Activated CD4-positive, alpha-beta T cell treated with anti-CD3 and anti-CD28 coated beads, Interleukin-2, amount 10 ng/mL, durations not matched to agents 24 days and 14 days (primary cell): ENCODE data around the gene AP5S1. TPM values are rescaled to one million over a fixed set of nuclear protein-coding genes. Genes with fewer than 3 reads are reported as not detected.
"Not testable (repeated sequence)": the region's sequence is repeated elsewhere in the genome, so short reads cannot be mapped to it uniquely, and the experiment has no call there.

Source experiments
- DNase-seq: peaks from one replicate; pipeline ENCODE4 v3.0.0; 2022
- H3K27ac Mint-ChIP-seq: one replicate; pipeline ENCODE4 v1.8.0; 2022; ENCODE audit warnings: mild to moderate bottlenecking, mixed read lengths
- H3K27me3 Mint-ChIP-seq: one replicate; pipeline ENCODE4 v1.8.0; 2022; ENCODE audit warnings: mixed read lengths
- H3K36me3 Mint-ChIP-seq: one replicate; pipeline ENCODE4 v1.8.0; 2022; ENCODE audit warnings: low read depth, mild to moderate bottlenecking, mixed read lengths
- H3K4me1 Mint-ChIP-seq: one replicate; pipeline ENCODE4 v1.8.0; 2021; ENCODE audit warnings: mixed read lengths
- H3K4me3 Mint-ChIP-seq: one replicate; pipeline ENCODE4 v1.8.0; 2022; ENCODE audit warnings: mild to moderate bottlenecking, moderate library complexity, mixed read lengths
- H3K9me3 Mint-ChIP-seq: one replicate; pipeline ENCODE4 v1.8.0; 2021; ENCODE audit warnings: mixed read lengths
- intact Hi-C: fragments of 100-400 bp; cut with micrococcal nuclease; formaldehyde crosslinking; loops from one replicate; pipeline ENCODE4 v1.15.1; 2023
- total RNA-seq: library from RNA; stranded (reverse); gene quantifications from 2 replicates; pipeline ENCODE4 v1.2.3, GENCODE V29; 2022

Gene AP5S1
- total RNA-seq, 1 donor from 2014 or later, result 13.5 TPM

DNA sequence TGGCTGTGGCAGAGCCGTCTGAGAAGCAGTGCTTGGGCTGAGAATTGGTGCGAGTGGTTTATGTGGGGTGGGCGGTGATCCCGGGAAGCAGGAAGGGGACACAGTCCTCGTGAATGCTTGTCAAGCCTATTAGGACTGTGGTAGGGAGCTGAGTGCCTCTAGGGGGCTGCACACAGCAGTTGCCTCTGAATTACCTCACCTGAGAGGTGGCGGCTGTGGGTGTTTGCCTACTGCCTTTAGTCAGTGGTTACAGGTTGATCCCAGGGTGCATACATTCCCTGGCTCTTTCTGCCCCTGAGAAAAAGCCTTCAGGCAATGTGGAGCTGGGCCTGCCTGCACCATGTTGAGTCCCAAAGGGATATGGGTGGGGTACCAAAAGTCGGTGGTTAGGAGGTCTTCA, 5.2 kb downstream of the AP5S1 start:
- peaks cover 9% of the 10 kb centered on the region for H3K4me1 Mint-ChIP-seq
- no peak overlapping the region for H3K4me3 Mint-ChIP-seq
- intact Hi-C loops, result no loop called here
- no peaks in the 10 kb centered on the region for H3K27me3 Mint-ChIP-seq
- H3K9me3 Mint-ChIP-seq, result no peaks in the 10 kb centered on the region
- DNase-seq, result no peak
- no peak overlapping the region for H3K27ac Mint-ChIP-seq
- H3K36me3 Mint-ChIP-seq, result peaks cover 15% of the 10 kb centered on the region

DNA sequence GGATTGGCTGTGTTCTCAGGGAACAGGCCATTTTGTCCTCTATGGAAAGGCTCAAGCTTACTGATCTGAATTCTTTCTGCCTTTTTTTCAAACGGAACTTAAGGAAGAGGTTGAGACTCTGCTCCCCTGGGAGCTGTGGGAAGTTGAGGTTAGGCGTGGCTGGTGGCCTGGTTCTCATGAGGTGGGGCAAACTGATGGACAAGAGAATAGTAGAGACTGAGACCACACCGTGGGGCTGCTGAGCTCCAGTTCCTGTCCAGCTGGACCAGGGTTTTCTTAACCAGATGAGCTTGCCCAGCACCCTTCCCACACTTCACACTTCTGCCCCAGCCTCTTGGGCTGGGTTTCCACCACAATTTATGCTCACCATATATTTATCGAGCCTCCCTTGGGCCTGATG, 6.1 kb downstream of the AP5S1 start:
- no peaks in the 10 kb centered on the region for H3K9me3 Mint-ChIP-seq
- intact Hi-C loops, result no loop called here
- H3K36me3 Mint-ChIP-seq, result peaks cover 15% of the 10 kb centered on the region
- H3K27me3 Mint-ChIP-seq, result no peaks in the 10 kb centered on the region
- peaks cover 6% of the 10 kb centered on the region for H3K4me1 Mint-ChIP-seq
- H3K27ac Mint-ChIP-seq, result no peak overlapping the region
- H3K4me3 Mint-ChIP-seq, result no peak overlapping the region
- no peak for DNase-seq

DNA sequence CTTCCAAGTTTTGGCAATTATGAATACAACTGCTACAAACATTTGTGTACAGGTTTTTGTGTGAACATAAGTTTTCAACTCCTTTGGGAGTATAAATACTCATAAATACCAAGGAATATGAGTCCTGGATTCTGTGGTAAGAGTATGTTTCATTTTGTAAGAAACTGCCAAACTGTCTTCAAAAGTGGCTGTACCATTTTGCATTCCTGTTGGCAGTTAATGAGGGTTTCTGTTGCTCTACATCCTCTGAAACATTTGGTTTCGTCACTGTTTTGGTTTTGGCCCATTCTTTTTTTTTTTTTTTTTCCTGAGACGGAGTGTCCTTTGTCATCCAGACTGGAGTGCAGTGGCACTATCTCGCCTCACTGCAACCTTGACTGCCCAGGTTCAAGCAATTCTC, 8.5 kb downstream of the AP5S1 start:
- no peaks in the 10 kb centered on the region for H3K4me1 Mint-ChIP-seq
- no peaks in the 10 kb centered on the region for H3K27me3 Mint-ChIP-seq
- H3K9me3 Mint-ChIP-seq, result no peaks in the 10 kb centered on the region
- H3K27ac Mint-ChIP-seq, result no peak overlapping the region
- peaks cover 4% of the 10 kb centered on the region for H3K36me3 Mint-ChIP-seq
- H3K4me3 Mint-ChIP-seq, result no peak overlapping the region
- intact Hi-C loops, result no loop called here
- DNase-seq, result no peak

DNA sequence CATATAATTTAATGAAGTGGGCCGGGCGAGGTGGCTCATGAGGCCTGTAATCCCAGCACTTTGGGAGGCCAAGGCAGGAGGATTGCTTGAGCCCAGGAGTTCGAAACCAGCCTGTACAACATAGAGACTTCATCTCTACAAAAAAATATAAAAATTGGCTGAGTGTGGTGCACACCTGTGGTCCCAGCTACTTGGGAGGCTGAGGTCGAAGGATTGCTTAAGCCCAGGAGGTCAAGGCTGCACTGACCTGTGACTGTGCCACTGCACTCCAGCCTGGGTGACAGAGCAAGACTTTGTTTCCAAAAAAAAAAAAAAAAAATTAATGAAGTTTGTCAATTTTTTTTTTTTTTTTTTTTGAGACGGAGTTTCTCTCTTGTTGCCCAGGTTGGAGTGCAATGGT, 9.5 kb downstream of the AP5S1 start:
- H3K36me3 Mint-ChIP-seq, H3K4me1 Mint-ChIP-seq, H3K27me3 Mint-ChIP-seq, DNase-seq, intact Hi-C loops, H3K9me3 Mint-ChIP-seq, H3K4me3 Mint-ChIP-seq, H3K27ac Mint-ChIP-seq: not testable (repeated sequence)

DNA sequence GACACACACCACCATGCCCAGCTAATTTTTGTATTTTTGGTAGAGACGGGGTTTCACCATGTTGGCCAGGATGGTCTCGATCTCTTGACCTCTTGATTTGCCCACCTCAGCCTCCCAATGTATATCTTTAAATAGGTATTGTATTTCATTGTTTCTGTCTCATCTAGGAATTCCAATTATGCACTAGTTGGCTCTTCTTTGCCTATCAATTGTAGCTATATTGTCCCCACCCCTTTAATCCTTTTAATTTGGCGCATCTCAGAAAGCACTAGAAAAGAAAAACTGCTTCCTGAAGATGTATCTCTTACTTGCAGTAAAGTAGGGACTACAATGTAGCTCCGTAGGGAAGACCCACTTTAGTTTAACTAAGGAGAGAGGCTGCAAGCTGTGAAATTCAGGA, 15.8 kb downstream of the AP5S1 start:
- Mint-ChIP-seq H3K4me1 (peaks cover 14% of the 10 kb centered on the region), H3K36me3 (no peaks in the 10 kb centered on the region), H3K27ac (no peak overlapping the region), H3K9me3 (no peaks in the 10 kb centered on the region), H3K4me3 (no peak overlapping the region), H3K27me3 (no peaks in the 10 kb centered on the region)
- no peak for DNase-seq
- intact Hi-C loops, result no loop called here

DNA sequence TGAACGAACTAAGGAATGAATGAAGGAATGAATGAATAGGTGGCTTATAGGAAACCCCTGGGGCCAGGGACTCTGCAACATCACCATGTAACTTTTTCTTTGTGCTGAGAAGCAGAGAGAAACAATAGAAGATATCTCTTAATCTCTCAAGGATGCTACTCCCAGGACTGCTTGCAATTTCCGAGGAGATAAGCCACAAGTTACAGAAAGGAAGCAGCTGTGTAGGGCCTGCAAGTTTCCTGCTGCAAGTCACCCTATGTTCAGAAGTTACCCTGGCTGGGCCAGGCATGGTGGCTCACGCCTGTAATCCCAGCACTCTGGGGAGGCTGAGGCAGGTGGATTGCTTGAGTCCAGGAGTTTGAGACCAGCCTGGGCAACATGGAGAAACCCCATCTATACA, 19.0 kb downstream of the AP5S1 start:
- H3K4me1 Mint-ChIP-seq, result peaks cover 14% of the 10 kb centered on the region
- no peak overlapping the region for H3K27ac Mint-ChIP-seq
- intact Hi-C loops, result no loop called here
- no peaks in the 10 kb centered on the region for H3K9me3 Mint-ChIP-seq
- no peaks in the 10 kb centered on the region for H3K36me3 Mint-ChIP-seq
- DNase-seq, result peak; percentile 67
- H3K4me3 Mint-ChIP-seq, result no peak overlapping the region
- H3K27me3 Mint-ChIP-seq, result no peaks in the 10 kb centered on the region

DNA sequence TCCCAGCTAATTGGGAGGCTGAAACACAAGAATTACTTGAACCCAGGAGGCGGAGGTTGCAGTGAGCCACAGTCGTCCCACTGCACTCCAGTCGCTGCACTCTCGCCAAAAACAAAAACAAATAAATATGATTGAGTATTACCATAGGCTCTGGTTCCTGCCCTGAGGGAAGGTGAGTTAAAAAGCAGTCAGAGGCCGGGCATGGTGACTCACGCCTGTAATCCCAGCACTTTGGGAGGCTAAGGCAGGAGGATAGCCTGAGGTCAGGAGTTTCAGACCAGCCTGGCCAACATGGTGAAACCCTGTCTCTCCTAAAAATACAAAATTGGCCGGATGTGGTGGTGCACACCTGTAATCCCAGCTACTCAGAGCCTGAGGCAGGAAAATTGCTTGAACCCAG, 19.9 kb downstream of the AP5S1 start:
- H3K27me3 Mint-ChIP-seq, intact Hi-C loops, DNase-seq, H3K36me3 Mint-ChIP-seq, H3K4me3 Mint-ChIP-seq, H3K9me3 Mint-ChIP-seq, H3K27ac Mint-ChIP-seq: not testable (repeated sequence)
- H3K4me1 Mint-ChIP-seq, result peaks cover 14% of the 10 kb centered on the region

DNA sequence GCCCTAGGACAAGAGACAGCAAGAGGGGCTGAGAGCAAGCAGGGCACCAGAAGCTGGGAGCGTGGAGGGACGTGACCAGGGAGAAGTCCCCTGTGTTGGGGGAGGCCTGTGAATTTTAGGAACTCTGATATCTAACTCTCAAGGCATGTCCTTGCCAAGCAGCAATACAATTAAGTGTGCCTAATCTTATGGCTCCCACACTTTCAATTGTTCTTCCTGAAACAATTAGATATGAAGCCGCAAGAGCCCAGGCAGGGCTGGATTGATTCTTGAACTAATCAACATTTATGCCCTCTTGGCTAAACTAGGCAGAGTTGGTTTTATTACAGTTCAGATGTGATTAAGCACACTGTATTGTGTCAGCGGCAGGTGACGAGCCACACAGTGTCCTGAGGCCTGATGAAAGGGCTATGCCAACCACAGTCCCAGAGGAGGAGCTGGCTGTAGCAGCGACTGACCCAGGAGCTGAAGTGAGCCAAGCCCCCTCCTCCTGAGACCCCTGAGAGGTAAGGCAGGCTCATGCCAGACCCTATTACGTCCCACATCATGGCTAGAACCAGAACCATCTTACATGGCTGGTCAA, 22.1 kb downstream of the AP5S1 start:
- intact Hi-C loops, result no loop called here
- H3K9me3 Mint-ChIP-seq, result no peaks in the 10 kb centered on the region
- DNase-seq, result no peak

DNA sequence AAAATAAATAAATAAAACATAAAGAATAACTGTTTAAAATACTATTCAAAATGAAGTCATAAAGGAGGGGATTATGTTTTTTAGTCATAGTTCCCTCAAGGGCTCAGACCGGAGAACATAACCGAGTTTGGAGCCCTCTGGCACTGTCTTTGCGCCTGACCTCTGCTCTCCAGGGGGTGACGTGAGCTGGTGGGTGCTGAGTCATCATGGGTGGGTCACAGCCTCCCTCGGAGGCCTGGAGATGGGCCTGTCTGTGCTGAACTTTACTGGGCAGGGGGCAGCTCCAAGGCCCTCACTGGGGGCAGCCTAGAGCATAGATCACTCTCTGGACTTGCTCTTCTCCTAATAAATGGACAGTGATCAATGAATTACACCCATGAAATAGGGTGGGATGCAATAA, 23.1 kb downstream of the AP5S1 start:
- DNase-seq, result no peak
- intact Hi-C loops, result no loop called here
- Mint-ChIP-seq H3K4me3 (no peak overlapping the region), H3K27ac (no peak overlapping the region), H3K9me3 (no peaks in the 10 kb centered on the region), H3K4me1 (peaks cover 27% of the 10 kb centered on the region), H3K36me3 (peaks cover 2% of the 10 kb centered on the region), H3K27me3 (no peaks in the 10 kb centered on the region)

More for the DNA sequence above, 22.1 kb downstream of the AP5S1 start:
- Mint-ChIP-seq H3K4me1 (peaks cover 21% of the 10 kb centered on the region), H3K27me3 (no peaks in the 10 kb centered on the region), H3K27ac (no peak overlapping the region), H3K4me3 (no peak overlapping the region), H3K36me3 (no peaks in the 10 kb centered on the region)

DNA sequence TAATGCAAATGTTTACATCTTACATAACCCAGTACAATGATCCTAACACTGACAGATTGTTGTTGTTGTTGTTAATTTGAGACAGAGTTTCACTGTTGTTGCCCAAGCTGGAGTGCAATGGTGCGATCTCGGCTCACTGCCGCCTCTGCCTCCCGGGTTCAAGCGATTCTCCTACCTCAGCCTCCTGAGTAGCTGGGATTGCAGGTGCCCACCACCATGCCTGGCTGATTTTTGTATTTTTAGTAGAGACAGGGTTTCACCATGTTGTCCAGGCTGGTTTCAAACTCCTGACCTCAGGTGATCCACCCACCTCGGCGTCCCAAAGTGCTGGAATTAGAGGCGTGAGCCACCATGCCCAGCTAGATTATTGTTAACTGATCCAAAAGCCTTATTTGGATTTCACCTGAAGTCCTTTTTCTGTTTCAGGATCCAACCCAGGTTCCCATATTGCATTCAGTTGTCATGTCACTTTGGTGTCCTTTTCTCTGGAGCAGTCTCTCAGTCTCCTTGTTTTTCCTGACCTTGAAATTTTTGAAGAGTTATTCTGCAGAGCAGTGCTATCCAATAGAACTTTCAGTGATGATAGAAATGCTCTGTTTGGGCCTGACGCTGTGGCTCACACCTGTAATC, 23.8 kb downstream of the AP5S1 start:
- intact Hi-C loops, H3K27me3 Mint-ChIP-seq, H3K36me3 Mint-ChIP-seq, H3K9me3 Mint-ChIP-seq, H3K4me3 Mint-ChIP-seq, DNase-seq, H3K27ac Mint-ChIP-seq: not testable (repeated sequence)
- H3K4me1 Mint-ChIP-seq, result peaks cover 28% of the 10 kb centered on the region

DNA sequence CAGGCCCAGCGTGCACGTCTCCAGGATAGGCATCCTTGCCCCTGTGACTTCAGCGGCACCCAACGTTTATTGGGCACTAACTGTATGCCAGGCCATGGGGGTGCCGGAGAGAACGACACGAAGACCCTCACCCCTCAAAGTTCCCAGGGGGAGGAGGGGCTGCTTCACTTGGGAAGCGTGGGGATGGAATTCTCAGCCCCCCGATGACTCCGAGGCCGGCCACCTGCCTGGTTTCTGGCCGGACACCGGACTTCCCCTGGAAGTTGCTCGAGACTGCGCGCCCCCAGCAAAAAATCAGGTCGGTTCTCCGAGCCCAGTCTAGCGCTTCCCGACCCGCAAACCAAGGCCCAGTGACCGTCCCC, 26.0 kb downstream of the AP5S1 start:
- no peak for DNase-seq
- Mint-ChIP-seq H3K9me3 (no peaks in the 10 kb centered on the region), H3K4me1 (peaks cover 21% of the 10 kb centered on the region), H3K27ac (peak overlapping the region; percentile 90), H3K27me3 (no peaks in the 10 kb centered on the region), H3K4me3 (peak overlapping the region; percentile 92), H3K36me3 (peaks cover 9% of the 10 kb centered on the region)
- intact Hi-C loops, result loop anchor here (1.0 to 2.0 kb wide), 2 partner anchors 26 to 50 kb away; partner anchors contain the start of genes AP5S1 and CDC25B

DNA sequence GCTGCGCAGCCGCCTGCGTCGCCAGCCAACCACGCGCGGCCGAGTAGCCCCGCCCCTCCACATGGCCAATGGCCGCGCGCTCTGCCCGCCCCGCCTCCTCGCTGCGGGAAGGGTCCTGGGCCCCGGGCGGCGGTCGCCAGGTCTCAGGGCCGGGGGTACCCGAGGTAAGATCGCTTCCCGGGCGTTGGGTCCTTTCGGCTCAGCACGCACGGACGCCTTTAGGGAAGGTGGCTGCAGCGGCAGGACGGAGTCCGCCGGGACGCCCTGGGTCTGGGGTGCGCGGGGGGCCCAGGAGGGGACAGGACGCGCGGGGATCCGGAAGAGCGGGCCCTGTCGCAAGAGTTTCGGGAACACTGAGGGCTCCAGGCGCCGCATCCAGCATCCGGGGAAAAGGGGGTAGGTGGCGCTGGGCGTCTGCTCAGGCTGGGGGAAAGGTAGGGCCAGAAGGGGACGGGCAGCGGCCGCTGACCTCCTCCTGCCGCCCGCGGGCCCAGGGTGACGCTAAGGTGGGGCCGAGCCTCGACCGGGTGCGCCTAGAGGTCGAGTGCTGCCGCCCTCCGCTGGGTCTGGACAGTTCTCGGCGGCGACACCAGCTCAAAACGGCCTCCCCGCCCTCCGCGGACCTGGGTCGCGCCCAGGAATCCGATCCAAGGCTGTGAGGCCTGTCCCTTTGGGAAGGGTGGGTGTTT, 26.5 kb downstream of the AP5S1 start, which contains the start of gene MAVS:
Gene MAVS (plus strand): TSS at position 95 of the 689 bp plus-strand sequence. CDS start 7,791 bp downstream, outside the sequence.
- Mint-ChIP-seq H3K9me3 (no peaks in the 10 kb centered on the region), H3K36me3 (peaks cover 9% of the 10 kb centered on the region), H3K4me1 (peaks cover 21% of the 10 kb centered on the region), H3K4me3 (peak within 1 kb of the TSS; percentile 92), H3K27ac (peak within 1 kb of the TSS; percentile 90), H3K27me3 (no peaks in the 10 kb centered on the region)
- intact Hi-C loops, result loop anchor here (1.0 to 2.0 kb wide), 3 partner anchors 27 to 79 kb away; partner anchors contain the start of genes AP5S1 and CDC25B
- peak; percentile 97 for DNase-seq

DNA sequence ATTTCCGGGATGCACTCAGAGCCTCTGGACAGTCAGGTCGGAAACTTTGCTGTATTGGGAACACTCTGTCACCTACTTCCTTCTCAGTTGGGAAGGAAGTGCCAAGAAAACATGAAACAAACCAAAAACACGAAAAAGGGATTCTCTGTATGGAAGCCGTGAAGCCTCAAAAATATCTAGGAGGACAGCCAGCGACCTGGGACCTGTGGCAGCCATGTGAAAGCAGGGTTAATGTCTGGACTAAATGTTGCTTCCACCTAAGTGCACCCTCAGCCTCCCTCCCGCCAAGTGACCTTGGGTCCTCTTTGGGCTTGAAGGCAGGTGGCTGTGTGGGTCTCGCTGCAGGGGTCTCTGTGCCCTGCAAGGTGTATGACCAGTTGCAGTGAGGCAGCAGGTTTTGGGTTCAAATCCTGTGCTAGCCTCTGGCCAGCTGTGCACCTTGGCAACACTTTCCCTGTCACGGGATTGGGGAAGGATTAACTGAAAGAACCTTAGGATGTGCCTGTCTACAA, 27.1 kb downstream of the AP5S1 start:
- peak overlapping the region; percentile 92 for H3K4me3 Mint-ChIP-seq

DNA sequence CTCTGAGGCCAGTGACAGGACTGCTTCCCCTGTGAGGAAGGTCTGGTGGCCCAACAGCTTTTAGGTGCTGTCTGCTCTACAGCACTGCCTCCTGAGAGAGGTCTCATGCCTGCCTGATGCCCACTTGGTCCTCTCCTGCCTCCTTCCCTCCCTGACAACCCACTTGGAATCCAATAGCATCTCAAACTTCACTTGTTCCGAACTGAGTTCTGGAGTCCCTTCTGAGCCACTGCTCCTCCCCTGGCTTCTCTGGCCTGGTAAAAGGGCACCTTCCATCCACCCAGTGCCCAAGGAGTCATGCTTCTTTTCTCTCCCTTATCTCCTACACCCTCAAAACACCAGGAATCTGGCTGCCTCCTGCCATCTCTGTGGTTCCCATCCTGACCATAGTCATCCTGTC, 28.2 kb downstream of the AP5S1 start:
- H3K27ac Mint-ChIP-seq, result peak overlapping the region; percentile 72
- H3K36me3 Mint-ChIP-seq, result peaks cover 12% of the 10 kb centered on the region
- no peaks in the 10 kb centered on the region for H3K9me3 Mint-ChIP-seq
- peaks cover 21% of the 10 kb centered on the region for H3K4me1 Mint-ChIP-seq
- no peaks in the 10 kb centered on the region for H3K27me3 Mint-ChIP-seq
- no peak for DNase-seq
- intact Hi-C loops, result no loop called here
- H3K4me3 Mint-ChIP-seq, result peak overlapping the region; percentile 92

More for the DNA sequence above, 27.1 kb downstream of the AP5S1 start:
- intact Hi-C loops, result loop anchor here (1.0 to 2.0 kb wide), 2 partner anchors 51 to 79 kb away; partner anchors contain the start of gene CDC25B
- Mint-ChIP-seq H3K9me3 (no peaks in the 10 kb centered on the region), H3K4me1 (peaks cover 21% of the 10 kb centered on the region), H3K27me3 (no peaks in the 10 kb centered on the region), H3K36me3 (peaks cover 12% of the 10 kb centered on the region), H3K27ac (peak overlapping the region; percentile 90)
- DNase-seq, result peak; percentile 62
